Calu3 (cell line): ENCODE measurements around the gene CDADC1. TPM values are rescaled to one million over a fixed set of nuclear protein-coding genes. Genes with fewer than 3 reads are reported as not detected.

Experiments used
- BruUV-seq: library from RNA; stranded (reverse); fragments of 400-500 nt; replicated peaks from 2 replicates; lab custom pipeline; 2021; lab: Mats Ljungman, UMichigan
- CTCF ChIA-PET: fragments of 300-600 bp; sonication (Branson Sonifier 250); formaldehyde crosslinking; loops from one replicate; lab custom pipeline; 2022; ENCODE audit warnings: antibody characterized with exemption; lab: Charles Lee
- DNase-seq: peaks from one replicate; pipeline ENCODE4 v3.0.0; 2022
- H3K27ac Mint-ChIP-seq: one replicate; pipeline ENCODE4 v1.8.0; 2022; ENCODE audit warnings: mixed read lengths; ENCODE audit not compliant: unreplicated experiment
- H3K27me3 Mint-ChIP-seq: one replicate; pipeline ENCODE4 v1.8.0; 2022; ENCODE audit warnings: mixed read lengths; ENCODE audit not compliant: unreplicated experiment
- H3K36me3 Mint-ChIP-seq: one replicate; pipeline ENCODE4 v1.8.0; 2022; ENCODE audit warnings: mild to moderate bottlenecking, moderate library complexity, mixed read lengths; ENCODE audit not compliant: insufficient read depth, unreplicated experiment
- H3K4me1 Mint-ChIP-seq: one replicate; pipeline ENCODE4 v1.8.0; 2022; ENCODE audit warnings: mild to moderate bottlenecking, low read depth, mixed read lengths; ENCODE audit not compliant: unreplicated experiment
- H3K4me3 Mint-ChIP-seq: one replicate; pipeline ENCODE4 v1.8.0; 2022; ENCODE audit warnings: mild to moderate bottlenecking, low read depth, moderate library complexity, mixed read lengths; ENCODE audit not compliant: unreplicated experiment
- H3K9me3 Mint-ChIP-seq: one replicate; pipeline ENCODE4 v1.8.0; 2022; ENCODE audit warnings: low read depth, mixed read lengths; ENCODE audit not compliant: unreplicated experiment
- CTCF ChIP-seq: fragments of 200-600 bp; IDR thresholded peaks from one replicate; pipeline ENCODE4 v1.8.0; 2022; ENCODE audit warnings: antibody characterized with exemption; ENCODE audit not compliant: unreplicated experiment
- intact Hi-C: fragments of 100-400 bp; cut with micrococcal nuclease; formaldehyde crosslinking; loops from one replicate; pipeline ENCODE4 v1.10.0; 2022; ENCODE audit not compliant: unreplicated experiment
- total RNA-seq: library from RNA; stranded (reverse); gene quantifications from 2 replicates; pipeline ENCODE4 v1.2.3, GENCODE V29; 2022

Gene CDADC1
- total RNA-seq, 1 experiment from 2014 or later: 6.4 TPM

- BruUV-seq: no TSS peak
- no peak for TF ChIP-seq CTCF
- H3K4me1 Mint-ChIP-seq: no peaks in the 10 kb centered on the region
- CTCF ChIA-PET: interaction anchor here (0.6 kb wide), 1 partner anchor 240 kb away, joined by 3 read pairs; no protein-coding TSS in a partner anchor
- no peak for DNase-seq
- intact Hi-C loops: no loop called here
- peaks cover 4% of the 10 kb centered on the region for H3K36me3 Mint-ChIP-seq
- H3K9me3 Mint-ChIP-seq: no peaks in the 10 kb centered on the region
- no peaks in the 10 kb centered on the region for H3K27me3 Mint-ChIP-seq
- no peak overlapping the region for H3K27ac Mint-ChIP-seq
- H3K4me3 Mint-ChIP-seq: no peak overlapping the region
Measured at GRCh38 chr13:49265822-49266221, 18.1 kb downstream of the CDADC1 start.

- no TSS peak for BruUV-seq
- TF ChIP-seq CTCF: no peak
- no peaks in the 10 kb centered on the region for H3K9me3 Mint-ChIP-seq
- no peaks in the 10 kb centered on the region for H3K27me3 Mint-ChIP-seq
- H3K4me1 Mint-ChIP-seq: no peaks in the 10 kb centered on the region
- H3K4me3 Mint-ChIP-seq: no peak overlapping the region
- no peak overlapping the region for H3K27ac Mint-ChIP-seq
- CTCF ChIA-PET: no interaction called here
- intact Hi-C loops: no loop called here
- no peak for DNase-seq
- H3K36me3 Mint-ChIP-seq: peaks cover 4% of the 10 kb centered on the region
Measured at GRCh38 chr13:49271264-49271663, 23.5 kb downstream of the CDADC1 start.

GRCh38 chr13:49272296-49272695 is 24.6 kb downstream of the CDADC1 start:
- no peaks in the 10 kb centered on the region for H3K27me3 Mint-ChIP-seq
- no peak for DNase-seq
- TF ChIP-seq CTCF: no peak
- no peaks in the 10 kb centered on the region for H3K9me3 Mint-ChIP-seq
- H3K4me3 Mint-ChIP-seq: no peak overlapping the region
- CTCF ChIA-PET: interaction anchor here (0.7 kb wide), 1 partner anchor 18 kb away, joined by 3 read pairs; no protein-coding TSS in a partner anchor
- peaks cover 4% of the 10 kb centered on the region for H3K36me3 Mint-ChIP-seq
- intact Hi-C loops: no loop called here
- H3K27ac Mint-ChIP-seq: no peak overlapping the region
- no peaks in the 10 kb centered on the region for H3K4me1 Mint-ChIP-seq
- BruUV-seq: no TSS peak

GRCh38 chr13:49278211-49278610 is 30.5 kb downstream of the CDADC1 start:
- BruUV-seq: no TSS peak
- DNase-seq: no peak
- CTCF ChIA-PET: no interaction called here
- Mint-ChIP-seq H3K36me3 (no peaks in the 10 kb centered on the region), H3K4me3 (no peak overlapping the region), H3K27ac (no peak overlapping the region), H3K9me3 (no peaks in the 10 kb centered on the region), H3K27me3 (no peaks in the 10 kb centered on the region), H3K4me1 (no peaks in the 10 kb centered on the region)
- intact Hi-C loops: no loop called here
- no peak for TF ChIP-seq CTCF
